Adrenal gland (tissue), 5 donors: ENCODE measurements around the gene PROX1.

Experiments
- CTCF ChIP-seq, 6 experiments: fragments of 450-650 bp in 4 of 6; fragments of 200-600 bp in 2 of 6; sonication (generic) in 1 of 6; IDR thresholded peaks; 1 replicate in 5 of 6; 2 replicates in 1 of 6; pipeline versions ENCODE4 v1.5.1 to v1.8.0; 2016 to 2021; ENCODE audit warnings: antibody characterized with exemption in 6 of 6, mild to moderate bottlenecking in 2 of 6, moderate library complexity in 1 of 6
- POLR2A ChIP-seq, 2 donors: fragments of 450-650 bp; IDR thresholded peaks; one replicate each; pipeline ENCODE4 v1.6.1; 2017; ENCODE audit warnings: antibody characterized with exemption in 2 of 2, mild to moderate bottlenecking in 2 of 2, moderate library complexity in 1 of 2
- donor health status: DM: no; HTN: no; CAD: no.

GRCh38 chr1:214037468-214037867 lies 49.7 kb downstream of the PROX1 start:
- TF ChIP-seq CTCF (IDR thresholded peaks at IDR 0.05) (no peak), POLR2A (IDR thresholded peaks at IDR 0.05) (no peak)
